Muscle layer of duodenum (tissue), 2 donors: ENCODE measurements around the gene ARHGAP28.

Experiments
- H3K27ac ChIP-seq: one replicate; pipeline ENCODE4 v1.7.0; 2013; ENCODE audit warnings: mild to moderate bottlenecking, low read length
- H3K27me3 ChIP-seq: one replicate; pipeline ENCODE4 v1.7.0; 2013; ENCODE audit warnings: low read depth, mild to moderate bottlenecking, control low read depth, low read length
- H3K36me3 ChIP-seq, 2 donors: one replicate each; pipeline ENCODE4 v1.7.0; 2013; ENCODE audit warnings: low read length in 2 of 2, control low read depth in 1 of 2, mild to moderate bottlenecking in 1 of 2; ENCODE audit not compliant: insufficient read depth in 2 of 2, control insufficient read depth in 1 of 2
- H3K4me1 ChIP-seq, 2 donors: one replicate each; pipeline ENCODE4 v1.7.0; 2013; ENCODE audit warnings: low read length in 2 of 2, mild to moderate bottlenecking in 2 of 2, control low read depth in 1 of 2, moderate library complexity in 1 of 2; ENCODE audit not compliant: insufficient read depth in 2 of 2, control insufficient read depth in 1 of 2
- H3K4me3 ChIP-seq, 2 donors: one replicate each; pipeline ENCODE4 v1.7.0; 2013; ENCODE audit warnings: low read length in 2 of 2, low read depth in 1 of 2, mild to moderate bottlenecking in 1 of 2
- H3K9me3 ChIP-seq, 2 donors: one replicate each; pipeline ENCODE4 v1.7.0; 2013; ENCODE audit warnings: low read length in 2 of 2, control low read depth in 1 of 2, mild to moderate bottlenecking in 1 of 2; ENCODE audit not compliant: control insufficient read depth in 1 of 2
- donor health status: healthy.

The ARHGAP28 gene

DNA sequence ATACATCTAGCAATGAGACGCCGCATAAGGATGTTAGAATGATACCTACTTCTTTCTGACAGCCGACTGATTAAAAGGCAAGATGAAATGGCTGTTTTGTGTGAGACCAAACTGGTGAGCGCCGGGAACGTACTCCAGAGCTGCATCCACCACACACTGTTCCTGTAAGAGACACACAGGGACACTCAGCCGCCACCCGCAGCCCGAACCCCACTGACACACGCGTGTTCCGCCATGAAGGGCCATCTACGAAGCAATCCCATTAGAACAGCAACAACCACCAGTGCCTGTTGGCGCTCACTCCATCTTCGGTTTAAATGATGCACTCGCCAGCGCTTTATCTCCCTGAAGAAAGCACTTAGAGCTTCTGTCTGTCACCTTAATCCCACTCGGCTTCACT is 225.8 kb downstream of the ARHGAP28 start:
- no peak overlapping the region for H3K4me3 ChIP-seq
- no peak overlapping the region for H3K27ac ChIP-seq
- H3K4me1 ChIP-seq, result no peaks in the 10 kb centered on the region
- H3K9me3 ChIP-seq, result peaks cover 0 to 5% of the 10 kb centered on the region in 2 donors
- H3K36me3 ChIP-seq, result no peaks in the 10 kb centered on the region
- H3K27me3 ChIP-seq, result no peaks in the 10 kb centered on the region

DNA sequence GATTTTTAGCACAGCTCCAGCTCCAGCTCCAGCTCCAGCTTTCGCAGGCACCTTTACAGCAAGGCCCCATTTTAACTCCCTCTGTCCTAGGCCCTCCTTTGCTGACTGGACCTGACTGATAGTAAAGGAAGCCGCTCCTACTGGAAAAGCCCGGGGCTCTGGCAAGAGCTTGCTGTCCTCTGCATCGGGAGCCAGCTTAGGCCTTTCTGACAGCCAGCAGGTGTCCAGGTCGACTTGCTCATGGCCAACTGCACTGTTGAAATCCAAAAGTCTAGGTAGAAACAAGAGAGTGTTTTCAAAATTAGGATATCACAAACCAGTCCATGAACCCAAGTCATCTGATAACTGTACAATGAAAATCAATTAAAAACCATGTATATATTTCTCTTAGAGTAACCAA is 227.0 kb downstream of the ARHGAP28 start:
- Histone ChIP-seq H3K27me3 (no peaks in the 10 kb centered on the region), H3K4me1 (no peaks in the 10 kb centered on the region), H3K36me3 (no peaks in the 10 kb centered on the region), H3K27ac (no peak overlapping the region), H3K4me3 (no peak overlapping the region), H3K9me3 (peaks cover 0 to 5% of the 10 kb centered on the region in 2 donors)

DNA sequence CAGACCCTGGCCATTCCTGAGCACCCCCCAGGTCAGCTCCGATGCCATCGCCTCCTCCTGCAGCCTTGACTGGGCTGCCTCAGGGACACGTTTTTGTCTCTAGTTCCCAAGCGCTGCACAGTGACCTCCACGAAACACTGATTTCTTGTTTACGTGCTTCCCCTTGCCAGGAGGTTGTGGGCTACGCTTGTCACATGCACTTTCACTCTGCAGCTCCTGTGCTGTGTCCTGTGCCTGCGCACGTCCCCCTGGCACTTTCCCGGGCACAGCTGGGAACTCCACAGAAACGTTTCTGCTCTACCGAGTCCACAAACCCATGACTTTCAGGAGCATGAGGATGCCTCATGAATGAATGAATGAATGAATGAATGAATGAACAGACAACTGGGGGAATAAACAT is 227.5 kb downstream of the ARHGAP28 start:
- no peaks in the 10 kb centered on the region for H3K27me3 ChIP-seq
- no peak overlapping the region for H3K4me3 ChIP-seq
- no peaks in the 10 kb centered on the region for H3K4me1 ChIP-seq
- H3K9me3 ChIP-seq, result peaks cover 0 to 5% of the 10 kb centered on the region in 2 donors
- H3K27ac ChIP-seq, result no peak overlapping the region
- H3K36me3 ChIP-seq, result no peaks in the 10 kb centered on the region

DNA sequence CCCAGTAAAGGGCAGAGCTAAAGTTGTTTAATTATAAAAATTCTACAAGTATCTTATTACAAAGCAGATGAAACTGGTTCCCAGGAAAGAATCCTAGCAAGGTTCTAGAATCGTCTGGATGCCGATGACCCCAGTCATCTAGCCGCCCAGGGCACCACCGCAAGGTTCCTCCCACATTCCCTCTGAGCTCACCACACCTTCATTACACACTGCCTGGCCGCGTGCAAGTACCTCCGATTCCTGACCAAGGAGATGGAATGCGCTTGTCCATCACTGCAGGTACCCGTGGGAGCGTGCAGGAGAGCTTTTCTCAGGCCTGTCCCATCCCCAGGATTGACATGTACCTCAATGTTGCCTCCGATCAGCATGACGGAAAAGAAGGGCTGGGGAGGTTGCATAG is 229.6 kb downstream of the ARHGAP28 start:
- no peak overlapping the region for H3K4me3 ChIP-seq
- H3K4me1 ChIP-seq, result no peaks in the 10 kb centered on the region
- H3K9me3 ChIP-seq, result peaks cover 0 to 5% of the 10 kb centered on the region in 2 donors
- no peaks in the 10 kb centered on the region for H3K36me3 ChIP-seq
- H3K27ac ChIP-seq, result no peak overlapping the region
- H3K27me3 ChIP-seq, result no peaks in the 10 kb centered on the region

DNA sequence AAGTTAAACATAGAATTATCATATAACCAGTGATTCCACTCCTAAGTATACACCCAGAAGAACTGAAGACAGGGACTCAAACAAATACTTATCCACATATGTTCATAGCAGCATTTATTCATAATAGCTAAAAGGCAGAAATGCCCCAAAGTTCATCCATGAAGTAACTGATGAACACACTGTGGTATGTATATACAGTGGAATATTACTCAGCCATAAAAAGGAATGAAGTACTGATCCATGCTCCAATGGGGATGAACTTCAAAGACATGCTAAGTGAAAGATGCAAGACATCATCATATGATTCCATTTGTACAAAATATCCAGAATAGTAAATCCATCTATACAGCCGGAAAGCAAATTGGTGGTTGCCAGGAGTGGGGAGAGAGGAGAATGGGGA is 230.6 kb downstream of the ARHGAP28 start:
- Histone ChIP-seq H3K36me3 (no peaks in the 10 kb centered on the region), H3K4me3 (no peak overlapping the region), H3K27ac (no peak overlapping the region), H3K4me1 (no peaks in the 10 kb centered on the region), H3K9me3 (peaks cover 0 to 5% of the 10 kb centered on the region in 2 donors), H3K27me3 (no peaks in the 10 kb centered on the region)

DNA sequence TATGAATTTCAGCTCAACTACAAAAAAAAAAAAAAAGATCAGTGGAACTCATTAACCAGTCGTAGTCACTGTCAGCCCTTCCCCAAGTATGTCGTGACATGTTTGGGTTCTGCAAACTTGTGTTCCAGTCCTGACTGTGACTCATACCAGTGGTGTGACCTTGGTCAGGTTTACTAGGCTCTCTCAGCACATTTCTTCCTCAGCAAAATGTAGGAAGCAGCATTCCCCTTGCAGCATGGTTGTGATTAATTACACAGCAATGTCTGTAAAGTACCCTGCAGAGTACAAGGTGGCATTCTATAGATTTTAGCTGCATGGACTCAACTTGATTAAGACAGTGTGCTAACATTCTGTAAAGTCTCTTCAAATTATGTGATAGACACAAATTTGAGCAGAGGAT is 231.1 kb downstream of the ARHGAP28 start:
- Histone ChIP-seq H3K4me3 (no peak overlapping the region), H3K9me3 (peaks cover 0 to 5% of the 10 kb centered on the region in 2 donors), H3K27ac (no peak overlapping the region), H3K27me3 (no peaks in the 10 kb centered on the region), H3K36me3 (no peaks in the 10 kb centered on the region), H3K4me1 (no peaks in the 10 kb centered on the region)

DNA sequence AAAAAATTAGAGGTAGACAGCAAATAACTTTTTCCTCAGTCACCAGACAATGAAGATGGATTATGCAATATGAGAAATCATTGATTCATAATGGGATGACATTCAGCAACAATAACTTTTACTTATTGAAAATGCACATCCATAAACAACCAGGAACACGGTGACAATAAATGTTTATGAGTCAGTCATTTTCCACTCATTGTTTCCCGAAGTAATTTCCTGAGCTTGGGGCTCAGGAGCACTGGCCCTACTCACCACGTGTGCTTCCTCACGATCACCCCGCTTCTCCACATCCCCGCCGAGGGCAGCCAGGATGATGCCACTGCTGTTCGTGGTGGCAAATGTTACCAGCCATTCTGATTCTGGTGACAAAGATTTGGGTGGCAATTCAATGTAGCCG is 231.8 kb downstream of the ARHGAP28 start:
- Histone ChIP-seq H3K36me3 (no peaks in the 10 kb centered on the region), H3K4me3 (no peak overlapping the region), H3K4me1 (no peaks in the 10 kb centered on the region), H3K27ac (no peak overlapping the region), H3K9me3 (peaks cover 0 to 5% of the 10 kb centered on the region in 2 donors), H3K27me3 (no peaks in the 10 kb centered on the region)

DNA sequence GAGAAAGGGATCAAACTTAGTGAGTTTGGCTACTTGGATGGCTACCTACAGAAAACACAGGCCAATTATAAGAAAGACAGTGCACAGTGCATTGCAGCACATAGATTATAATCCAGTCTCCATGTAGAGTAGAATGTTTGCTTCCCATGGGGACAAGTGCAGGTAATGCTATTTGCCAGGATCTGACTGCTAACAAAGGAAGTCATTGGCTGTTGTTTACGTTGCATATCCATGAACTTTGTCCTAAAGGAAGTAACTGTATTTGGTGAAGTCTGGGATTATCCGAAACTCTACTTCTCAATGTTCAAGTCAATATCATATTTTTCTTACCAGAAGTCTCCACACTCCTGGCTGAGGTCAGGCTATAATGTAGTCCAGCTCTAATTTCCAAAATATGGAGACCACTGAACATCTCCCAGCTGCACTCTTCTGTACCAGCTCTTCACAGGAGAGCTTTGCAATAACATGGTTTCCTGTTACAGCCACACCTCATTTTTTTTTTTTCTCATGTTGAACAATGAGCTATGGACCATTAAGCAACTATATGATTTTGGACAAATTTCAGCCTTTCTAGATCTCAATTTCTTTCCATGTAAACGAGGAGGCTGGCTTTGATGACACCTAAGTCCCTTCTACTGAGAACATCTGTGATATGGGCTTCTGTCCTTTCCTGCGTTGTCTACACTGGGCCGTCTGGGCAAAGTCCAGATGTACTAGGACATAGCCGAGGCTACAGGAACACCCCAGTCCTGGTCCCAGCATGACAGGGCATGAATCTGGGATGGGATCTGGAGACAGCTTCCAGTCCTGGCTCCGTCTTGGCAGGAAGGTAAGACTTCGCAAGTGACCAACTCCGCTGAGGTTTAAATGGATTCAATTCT is 233.3 kb downstream of the ARHGAP28 start:
- Histone ChIP-seq H3K36me3 (no peaks in the 10 kb centered on the region), H3K27me3 (no peaks in the 10 kb centered on the region), H3K4me3 (no peak overlapping the region), H3K27ac (no peak overlapping the region), H3K4me1 (no peaks in the 10 kb centered on the region), H3K9me3 (peaks cover 0 to 5% of the 10 kb centered on the region in 2 donors)

DNA sequence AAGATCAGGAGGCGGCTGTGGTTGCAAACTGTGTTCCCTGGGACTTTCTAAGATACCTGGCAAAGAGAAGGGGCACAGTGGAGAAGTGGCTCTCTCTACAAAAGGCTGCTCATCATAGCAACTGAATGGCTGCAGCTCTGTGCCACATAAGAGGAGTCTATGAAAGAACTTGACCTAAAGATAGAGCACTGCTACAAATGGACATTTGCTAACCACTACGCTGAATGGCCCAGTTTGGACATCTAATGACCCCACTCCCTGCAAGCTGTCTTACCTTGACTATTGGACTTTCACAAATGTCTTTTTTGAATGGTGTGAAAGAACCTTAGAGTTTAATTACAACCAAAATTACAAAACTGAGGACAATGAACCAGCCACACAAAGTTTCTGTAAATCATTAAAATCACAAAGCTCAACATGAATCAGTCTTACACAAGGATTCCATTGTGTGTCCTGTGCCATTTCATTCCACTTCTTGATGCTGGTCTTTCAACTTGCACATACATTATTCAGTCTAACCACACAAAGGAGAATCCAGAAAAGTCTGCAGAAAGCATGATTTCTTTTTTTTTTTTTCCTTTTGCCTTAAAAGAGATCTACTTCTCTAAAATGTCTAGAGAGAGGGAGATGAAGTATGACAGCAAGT is 234.1 kb downstream of the ARHGAP28 start:
- H3K27ac ChIP-seq, result no peak overlapping the region
- H3K36me3 ChIP-seq, result no peaks in the 10 kb centered on the region
- peaks cover 0 to 5% of the 10 kb centered on the region in 2 donors for H3K9me3 ChIP-seq
- no peaks in the 10 kb centered on the region for H3K27me3 ChIP-seq
- no peak overlapping the region for H3K4me3 ChIP-seq
- no peaks in the 10 kb centered on the region for H3K4me1 ChIP-seq
